WTC11 (cell line): ENCODE measurements around the gene NUP50. TPM values are rescaled to one million over a fixed set of nuclear protein-coding genes. Genes with fewer than 3 reads are reported as not detected.

ENCODE experiments used
- ATAC-seq: fragments of 200-7000 bp; cut with Tn5 transposase; 2 replicates; pipeline ENCODE4 v1.10.0; 2021; ENCODE audit warnings: mild to moderate bottlenecking, moderate library complexity
- CTCF ChIA-PET: fragments of 300-600 bp; sonication (Branson Sonifier 250); formaldehyde crosslinking; loops from one replicate; lab custom pipeline; 2021; ENCODE audit warnings: antibody characterized with exemption; lab: Charles Lee
- POLR2A ChIA-PET: fragments of 350-600 bp; sonication (Branson Sonifier 250); formaldehyde crosslinking; loops from one replicate; lab custom pipeline; 2021; ENCODE audit warnings: antibody characterized with exemption; lab: Charles Lee
- DNase-seq: peaks from one replicate; pipeline ENCODE4 v3.0.0; 2021; ENCODE audit warnings: low spot score
- H3K27ac Mint-ChIP-seq: 2 replicates; pipeline ENCODE4 v1.8.0; 2021; ENCODE audit warnings: mixed read lengths
- H3K27me3 Mint-ChIP-seq: 2 replicates; pipeline ENCODE4 v1.8.0; 2021; ENCODE audit warnings: low read depth, mild to moderate bottlenecking, moderate library complexity, mixed read lengths
- H3K36me3 Mint-ChIP-seq: 2 replicates; pipeline ENCODE4 v1.8.0; 2021; ENCODE audit warnings: mixed read lengths
- H3K4me1 Mint-ChIP-seq: 2 replicates; pipeline ENCODE4 v1.8.0; 2022; ENCODE audit warnings: mixed read lengths
- H3K4me3 Mint-ChIP-seq: 2 replicates; pipeline ENCODE4 v1.8.0; 2021; ENCODE audit warnings: mild to moderate bottlenecking, moderate library complexity, mixed read lengths
- H3K9me3 Mint-ChIP-seq: 2 replicates; pipeline ENCODE4 v1.8.0; 2021; ENCODE audit warnings: mixed read lengths
- ATF1 ChIP-seq: sonication (generic); formaldehyde crosslinking; IDR thresholded peaks from 2 replicates; pipeline ENCODE4 v1.8.1; 2023; ENCODE audit warnings: mild to moderate bottlenecking, moderate library complexity, missing genetic modification reagents
- ATF3 ChIP-seq: sonication (generic); formaldehyde crosslinking; conservative IDR thresholded peaks from 2 replicates; pipeline ENCODE4 v1.8.1; 2022; ENCODE audit warnings: mild to moderate bottlenecking, missing genetic modification reagents
- EMX1 ChIP-seq: fragments of 250-450 bp; sonication (Bioruptor Pico); IDR thresholded peaks from 2 replicates; pipeline ENCODE4 v1.8.0; 2021; ENCODE audit warnings: mild to moderate bottlenecking
- FOXJ3 ChIP-seq: sonication (generic); formaldehyde crosslinking; IDR thresholded peaks from 2 replicates; pipeline ENCODE4 v1.9.0; 2021; ENCODE audit warnings: missing genetic modification reagents, mild to moderate bottlenecking, borderline replicate concordance
- FOXP1 ChIP-seq: sonication (generic); formaldehyde crosslinking; IDR thresholded peaks from 2 replicates; pipeline ENCODE4 v1.8.0; 2022; ENCODE audit warnings: missing genetic modification reagents, mild to moderate bottlenecking, moderate library complexity, borderline replicate concordance
- GABPB1 ChIP-seq: sonication (generic); formaldehyde crosslinking; IDR thresholded peaks from 2 replicates; pipeline ENCODE4 v1.8.1; 2023; ENCODE audit warnings: mild to moderate bottlenecking, missing genetic modification reagents
- GRHL2 ChIP-seq: fragments of 250-450 bp; sonication (Bioruptor Pico); IDR thresholded peaks from 2 replicates; pipeline ENCODE4 v1.8.0; 2022; ENCODE audit warnings: mild to moderate bottlenecking, moderate library complexity; ENCODE audit not compliant: insufficient replicate concordance, severe bottlenecking
- HMGA2 ChIP-seq: fragments of 250-450 bp; sonication (Bioruptor Pico); IDR thresholded peaks from 2 replicates; pipeline ENCODE4 v1.4.0; 2021; ENCODE audit warnings: mild to moderate bottlenecking, moderate library complexity
- IRF2 ChIP-seq: sonication (generic); formaldehyde crosslinking; IDR thresholded peaks from 2 replicates; pipeline ENCODE4 v1.8.0; 2022; ENCODE audit warnings: low read depth, missing genetic modification reagents, borderline replicate concordance
- JAZF1 ChIP-seq: fragments of 250-450 bp; sonication (Bioruptor Pico); IDR thresholded peaks from 2 replicates; pipeline ENCODE4 v1.9.0; 2021; ENCODE audit warnings: moderate library complexity, mild to moderate bottlenecking, inconsistent platforms
- MAX ChIP-seq: sonication (generic); formaldehyde crosslinking; IDR thresholded peaks from 2 replicates; pipeline ENCODE4 v1.8.0; 2022; ENCODE audit warnings: mild to moderate bottlenecking, missing genetic modification reagents
- NR3C1 ChIP-seq: sonication (generic); formaldehyde crosslinking; conservative IDR thresholded peaks from 2 replicates; pipeline ENCODE4 v1.8.1; 2023; ENCODE audit warnings: low read depth, mild to moderate bottlenecking, missing genetic modification reagents
- OVOL2 ChIP-seq: fragments of 250-450 bp; sonication (Bioruptor Pico); IDR thresholded peaks from 2 replicates; pipeline ENCODE4 v1.9.0; 2021; ENCODE audit warnings: mild to moderate bottlenecking, borderline replicate concordance
- TEAD1 ChIP-seq: sonication (generic); formaldehyde crosslinking; IDR thresholded peaks from 2 replicates; pipeline ENCODE4 v1.8.0; 2022; ENCODE audit warnings: mild to moderate bottlenecking, missing genetic modification reagents
- TEAD4 ChIP-seq: sonication (generic); formaldehyde crosslinking; IDR thresholded peaks from 2 replicates; pipeline ENCODE4 v1.8.0; 2022; ENCODE audit warnings: mild to moderate bottlenecking, missing genetic modification reagents
- ZBTB21 ChIP-seq: sonication (generic); formaldehyde crosslinking; IDR thresholded peaks from 2 replicates; pipeline ENCODE4 v1.8.1; 2023; ENCODE audit warnings: mild to moderate bottlenecking, missing genetic modification reagents, borderline replicate concordance
- ZNF396 ChIP-seq: fragments of 250-450 bp; sonication (Bioruptor Pico); IDR thresholded peaks from 2 replicates; pipeline ENCODE4 v1.8.0; 2021; ENCODE audit warnings: mild to moderate bottlenecking, moderate library complexity, borderline replicate concordance
- total RNA-seq: library from RNA; stranded (reverse); gene quantifications from 3 replicates; pipeline ENCODE4 v1.2.3, GENCODE V29; 2021
- TF ChIP-seq, protein P1 (sequence below): sonication (generic); formaldehyde crosslinking; IDR thresholded peaks from 2 replicates; pipeline ENCODE4 v1.8.1; 2023; ENCODE audit warnings: mild to moderate bottlenecking, missing genetic modification reagents
- TF ChIP-seq, protein P2 (sequence below): sonication (generic); formaldehyde crosslinking; IDR thresholded peaks from 2 replicates; pipeline ENCODE4 v1.8.1; 2023; ENCODE audit warnings: mild to moderate bottlenecking, missing genetic modification reagents
- TF ChIP-seq, protein P3 (sequence below): sonication (generic); formaldehyde crosslinking; IDR thresholded peaks from 2 replicates; pipeline ENCODE4 v1.8.0; 2022; ENCODE audit warnings: mild to moderate bottlenecking, missing genetic modification reagents
- TF ChIP-seq, protein P4 (sequence below): sonication (generic); formaldehyde crosslinking; IDR thresholded peaks from 2 replicates; pipeline ENCODE4 v1.8.1; 2023; ENCODE audit warnings: mild to moderate bottlenecking, missing genetic modification reagents, moderate library complexity
- TF ChIP-seq, protein P5 (sequence below): sonication (generic); formaldehyde crosslinking; conservative IDR thresholded peaks from 2 replicates; pipeline ENCODE4 v1.8.1; 2023; ENCODE audit warnings: mild to moderate bottlenecking, low read depth, missing genetic modification reagents, moderate library complexity
- TF ChIP-seq, protein P6 (sequence below): sonication (generic); formaldehyde crosslinking; IDR thresholded peaks from 2 replicates; pipeline ENCODE4 v1.8.1; 2022; ENCODE audit warnings: low read depth, missing genetic modification reagents, borderline replicate concordance
- TF ChIP-seq, protein P7 (sequence below): sonication (generic); formaldehyde crosslinking; IDR thresholded peaks from 2 replicates; pipeline ENCODE4 v1.8.1; 2023; ENCODE audit warnings: mild to moderate bottlenecking, moderate library complexity, missing genetic modification reagents

NUP50 gene
- total RNA-seq, 1 experiment from 2014 or later = 131 TPM

GRCh38 chr22:45217806-45218205 lies 54.1 kb downstream of the NUP50 start:
- no peak overlapping the region for H3K4me3 Mint-ChIP-seq
- POLR2A ChIA-PET = no interaction called here
- TF ChIP-seq, protein P1, sequence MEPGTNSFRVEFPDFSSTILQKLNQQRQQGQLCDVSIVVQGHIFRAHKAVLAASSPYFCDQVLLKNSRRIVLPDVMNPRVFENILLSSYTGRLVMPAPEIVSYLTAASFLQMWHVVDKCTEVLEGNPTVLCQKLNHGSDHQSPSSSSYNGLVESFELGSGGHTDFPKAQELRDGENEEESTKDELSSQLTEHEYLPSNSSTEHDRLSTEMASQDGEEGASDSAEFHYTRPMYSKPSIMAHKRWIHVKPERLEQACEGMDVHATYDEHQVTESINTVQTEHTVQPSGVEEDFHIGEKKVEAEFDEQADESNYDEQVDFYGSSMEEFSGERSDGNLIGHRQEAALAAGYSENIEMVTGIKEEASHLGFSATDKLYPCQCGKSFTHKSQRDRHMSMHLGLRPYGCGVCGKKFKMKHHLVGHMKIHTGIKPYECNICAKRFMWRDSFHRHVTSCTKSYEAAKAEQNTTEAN (CRISPR knock-in tag) = no peak
- TF ChIP-seq ZNF396 (CRISPR knock-in tag) (no peak), OVOL2 (CRISPR knock-in tag) (no peak), ATF1 (CRISPR knock-in tag) (no peak), IRF2 (CRISPR knock-in tag) (no peak), NR3C1 (CRISPR knock-in tag) (no peak), MAX (CRISPR knock-in tag) (no peak), TEAD4 (CRISPR knock-in tag) (no peak), HMGA2 (CRISPR knock-in tag) (no peak), TEAD1 (CRISPR knock-in tag) (no peak), FOXP1 (CRISPR knock-in tag) (no peak), GRHL2 (no peak), FOXJ3 (CRISPR knock-in tag) (no peak)
- TF ChIP-seq, protein P2, sequence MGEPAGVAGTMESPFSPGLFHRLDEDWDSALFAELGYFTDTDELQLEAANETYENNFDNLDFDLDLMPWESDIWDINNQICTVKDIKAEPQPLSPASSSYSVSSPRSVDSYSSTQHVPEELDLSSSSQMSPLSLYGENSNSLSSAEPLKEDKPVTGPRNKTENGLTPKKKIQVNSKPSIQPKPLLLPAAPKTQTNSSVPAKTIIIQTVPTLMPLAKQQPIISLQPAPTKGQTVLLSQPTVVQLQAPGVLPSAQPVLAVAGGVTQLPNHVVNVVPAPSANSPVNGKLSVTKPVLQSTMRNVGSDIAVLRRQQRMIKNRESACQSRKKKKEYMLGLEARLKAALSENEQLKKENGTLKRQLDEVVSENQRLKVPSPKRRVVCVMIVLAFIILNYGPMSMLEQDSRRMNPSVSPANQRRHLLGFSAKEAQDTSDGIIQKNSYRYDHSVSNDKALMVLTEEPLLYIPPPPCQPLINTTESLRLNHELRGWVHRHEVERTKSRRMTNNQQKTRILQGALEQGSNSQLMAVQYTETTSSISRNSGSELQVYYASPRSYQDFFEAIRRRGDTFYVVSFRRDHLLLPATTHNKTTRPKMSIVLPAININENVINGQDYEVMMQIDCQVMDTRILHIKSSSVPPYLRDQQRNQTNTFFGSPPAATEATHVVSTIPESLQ (CRISPR knock-in tag) = no peak
- TF ChIP-seq, protein P3, sequence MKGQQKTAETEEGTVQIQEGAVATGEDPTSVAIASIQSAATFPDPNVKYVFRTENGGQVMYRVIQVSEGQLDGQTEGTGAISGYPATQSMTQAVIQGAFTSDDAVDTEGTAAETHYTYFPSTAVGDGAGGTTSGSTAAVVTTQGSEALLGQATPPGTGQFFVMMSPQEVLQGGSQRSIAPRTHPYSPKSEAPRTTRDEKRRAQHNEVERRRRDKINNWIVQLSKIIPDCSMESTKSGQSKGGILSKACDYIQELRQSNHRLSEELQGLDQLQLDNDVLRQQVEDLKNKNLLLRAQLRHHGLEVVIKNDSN (CRISPR knock-in tag) = no peak
- TF ChIP-seq, protein P4, sequence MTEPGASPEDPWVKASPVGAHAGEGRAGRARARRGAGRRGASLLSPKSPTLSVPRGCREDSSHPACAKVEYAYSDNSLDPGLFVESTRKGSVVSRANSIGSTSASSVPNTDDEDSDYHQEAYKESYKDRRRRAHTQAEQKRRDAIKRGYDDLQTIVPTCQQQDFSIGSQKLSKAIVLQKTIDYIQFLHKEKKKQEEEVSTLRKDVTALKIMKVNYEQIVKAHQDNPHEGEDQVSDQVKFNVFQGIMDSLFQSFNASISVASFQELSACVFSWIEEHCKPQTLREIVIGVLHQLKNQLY (CRISPR knock-in tag) = no peak
- TF ChIP-seq, protein P5, sequence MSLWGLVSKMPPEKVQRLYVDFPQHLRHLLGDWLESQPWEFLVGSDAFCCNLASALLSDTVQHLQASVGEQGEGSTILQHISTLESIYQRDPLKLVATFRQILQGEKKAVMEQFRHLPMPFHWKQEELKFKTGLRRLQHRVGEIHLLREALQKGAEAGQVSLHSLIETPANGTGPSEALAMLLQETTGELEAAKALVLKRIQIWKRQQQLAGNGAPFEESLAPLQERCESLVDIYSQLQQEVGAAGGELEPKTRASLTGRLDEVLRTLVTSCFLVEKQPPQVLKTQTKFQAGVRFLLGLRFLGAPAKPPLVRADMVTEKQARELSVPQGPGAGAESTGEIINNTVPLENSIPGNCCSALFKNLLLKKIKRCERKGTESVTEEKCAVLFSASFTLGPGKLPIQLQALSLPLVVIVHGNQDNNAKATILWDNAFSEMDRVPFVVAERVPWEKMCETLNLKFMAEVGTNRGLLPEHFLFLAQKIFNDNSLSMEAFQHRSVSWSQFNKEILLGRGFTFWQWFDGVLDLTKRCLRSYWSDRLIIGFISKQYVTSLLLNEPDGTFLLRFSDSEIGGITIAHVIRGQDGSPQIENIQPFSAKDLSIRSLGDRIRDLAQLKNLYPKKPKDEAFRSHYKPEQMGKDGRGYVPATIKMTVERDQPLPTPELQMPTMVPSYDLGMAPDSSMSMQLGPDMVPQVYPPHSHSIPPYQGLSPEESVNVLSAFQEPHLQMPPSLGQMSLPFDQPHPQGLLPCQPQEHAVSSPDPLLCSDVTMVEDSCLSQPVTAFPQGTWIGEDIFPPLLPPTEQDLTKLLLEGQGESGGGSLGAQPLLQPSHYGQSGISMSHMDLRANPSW = no peak
- no peak for DNase-seq
- no peak for ATAC-seq
- no peaks in the 10 kb centered on the region for H3K9me3 Mint-ChIP-seq
- peaks cover 19% of the 10 kb centered on the region for H3K4me1 Mint-ChIP-seq
- no peak overlapping the region for H3K27ac Mint-ChIP-seq
- no peaks in the 10 kb centered on the region for H3K36me3 Mint-ChIP-seq
- no peaks in the 10 kb centered on the region for H3K27me3 Mint-ChIP-seq
- CTCF ChIA-PET = interaction anchor here (0.6 to 3.4 kb wide), 3 partner anchors 9 to 903 kb away, joined by 3 to 36 read pairs (median 5); no protein-coding TSS in a partner anchor

GRCh38 chr22:45218976-45219375 lies 55.3 kb downstream of the NUP50 start:
- no peak for ATAC-seq
- TF ChIP-seq ZBTB21 = no peak
- no peak for TF ChIP-seq JAZF1
- no peak for TF ChIP-seq ATF3 (CRISPR knock-in tag)
- no peak for TF ChIP-seq GABPB1 (CRISPR knock-in tag)
- TF ChIP-seq, protein P6, sequence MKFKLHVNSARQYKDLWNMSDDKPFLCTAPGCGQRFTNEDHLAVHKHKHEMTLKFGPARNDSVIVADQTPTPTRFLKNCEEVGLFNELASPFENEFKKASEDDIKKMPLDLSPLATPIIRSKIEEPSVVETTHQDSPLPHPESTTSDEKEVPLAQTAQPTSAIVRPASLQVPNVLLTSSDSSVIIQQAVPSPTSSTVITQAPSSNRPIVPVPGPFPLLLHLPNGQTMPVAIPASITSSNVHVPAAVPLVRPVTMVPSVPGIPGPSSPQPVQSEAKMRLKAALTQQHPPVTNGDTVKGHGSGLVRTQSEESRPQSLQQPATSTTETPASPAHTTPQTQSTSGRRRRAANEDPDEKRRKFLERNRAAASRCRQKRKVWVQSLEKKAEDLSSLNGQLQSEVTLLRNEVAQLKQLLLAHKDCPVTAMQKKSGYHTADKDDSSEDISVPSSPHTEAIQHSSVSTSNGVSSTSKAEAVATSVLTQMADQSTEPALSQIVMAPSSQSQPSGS = no peak
- TF ChIP-seq EMX1 (CRISPR knock-in tag) = no peak
- TF ChIP-seq, protein P7, sequence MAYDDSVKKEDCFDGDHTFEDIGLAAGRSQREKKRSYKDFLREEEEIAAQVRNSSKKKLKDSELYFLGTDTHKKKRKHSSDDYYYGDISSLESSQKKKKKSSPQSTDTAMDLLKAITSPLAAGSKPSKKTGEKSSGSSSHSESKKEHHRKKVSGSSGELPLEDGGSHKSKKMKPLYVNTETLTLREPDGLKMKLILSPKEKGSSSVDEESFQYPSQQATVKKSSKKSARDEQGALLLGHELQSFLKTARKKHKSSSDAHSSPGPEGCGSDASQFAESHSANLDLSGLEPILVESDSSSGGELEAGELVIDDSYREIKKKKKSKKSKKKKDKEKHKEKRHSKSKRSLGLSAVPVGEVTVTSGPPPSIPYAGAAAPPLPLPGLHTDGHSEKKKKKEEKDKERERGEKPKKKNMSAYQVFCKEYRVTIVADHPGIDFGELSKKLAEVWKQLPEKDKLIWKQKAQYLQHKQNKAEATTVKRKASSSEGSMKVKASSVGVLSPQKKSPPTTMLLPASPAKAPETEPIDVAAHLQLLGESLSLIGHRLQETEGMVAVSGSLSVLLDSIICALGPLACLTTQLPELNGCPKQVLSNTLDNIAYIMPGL (CRISPR knock-in tag) = no peak
- no peak for TF ChIP-seq GRHL2

More at GRCh38 chr22:45218976-45219375, 55.3 kb downstream of the NUP50 start:
- POLR2A ChIA-PET = no interaction called here
- peaks cover 12% of the 10 kb centered on the region for H3K4me1 Mint-ChIP-seq
- no peak overlapping the region for H3K4me3 Mint-ChIP-seq
- H3K27me3 Mint-ChIP-seq = no peaks in the 10 kb centered on the region
- CTCF ChIA-PET = interaction anchor here (0.5 to 3.4 kb wide), 2 partner anchors 10 to 125 kb away, joined by 3 to 36 read pairs; no protein-coding TSS in a partner anchor
- no peaks in the 10 kb centered on the region for H3K36me3 Mint-ChIP-seq
- no peak overlapping the region for H3K27ac Mint-ChIP-seq
- H3K9me3 Mint-ChIP-seq = no peaks in the 10 kb centered on the region
- no peak for DNase-seq
